Subcutaneous adipose tissue (tissue), 4 donors: ENCODE data around the gene CFAP299. TPM values are rescaled to one million over a fixed set of nuclear protein-coding genes. Genes with fewer than 3 reads are reported as not detected.

Experiments
- total RNA-seq, 4 donors: library from RNA; depleted of rRNA; stranded (reverse); fragments of >200 nt; gene quantifications; one replicate each; pipeline ENCODE4 v1.1.0, GENCODE V29; 2016
- TF ChIP-seq, protein P1 (sequence below): fragments of 450-650 bp; IDR thresholded peaks from one replicate; pipeline ENCODE4 v1.5.1; 2016; ENCODE audit warnings: low read depth, mild to moderate bottlenecking, control low read depth, antibody characterized with exemption, moderate library complexity

The CFAP299 gene
- total RNA-seq, 4 donors from 2014 or later: not detected

DNA sequence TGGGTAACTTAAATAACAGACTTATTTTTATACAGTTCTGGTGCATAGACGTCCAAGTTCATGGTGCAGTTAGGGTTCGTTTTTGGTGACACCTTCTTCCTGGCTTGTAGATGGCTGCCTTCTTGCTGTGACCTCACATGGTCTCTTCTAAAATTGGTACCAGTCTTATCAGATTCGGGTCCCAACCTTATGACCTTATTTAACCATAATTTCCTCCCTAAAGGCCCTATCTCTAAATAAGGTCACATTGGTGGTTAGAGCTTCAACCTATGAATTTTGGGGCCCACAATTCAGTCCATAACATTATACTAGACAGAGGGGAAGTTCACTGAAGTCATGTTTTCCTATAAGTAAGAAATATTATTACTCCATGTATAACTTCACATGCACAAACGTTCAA lies 128.0 kb downstream of the CFAP299 start:
- TF ChIP-seq, protein P1, sequence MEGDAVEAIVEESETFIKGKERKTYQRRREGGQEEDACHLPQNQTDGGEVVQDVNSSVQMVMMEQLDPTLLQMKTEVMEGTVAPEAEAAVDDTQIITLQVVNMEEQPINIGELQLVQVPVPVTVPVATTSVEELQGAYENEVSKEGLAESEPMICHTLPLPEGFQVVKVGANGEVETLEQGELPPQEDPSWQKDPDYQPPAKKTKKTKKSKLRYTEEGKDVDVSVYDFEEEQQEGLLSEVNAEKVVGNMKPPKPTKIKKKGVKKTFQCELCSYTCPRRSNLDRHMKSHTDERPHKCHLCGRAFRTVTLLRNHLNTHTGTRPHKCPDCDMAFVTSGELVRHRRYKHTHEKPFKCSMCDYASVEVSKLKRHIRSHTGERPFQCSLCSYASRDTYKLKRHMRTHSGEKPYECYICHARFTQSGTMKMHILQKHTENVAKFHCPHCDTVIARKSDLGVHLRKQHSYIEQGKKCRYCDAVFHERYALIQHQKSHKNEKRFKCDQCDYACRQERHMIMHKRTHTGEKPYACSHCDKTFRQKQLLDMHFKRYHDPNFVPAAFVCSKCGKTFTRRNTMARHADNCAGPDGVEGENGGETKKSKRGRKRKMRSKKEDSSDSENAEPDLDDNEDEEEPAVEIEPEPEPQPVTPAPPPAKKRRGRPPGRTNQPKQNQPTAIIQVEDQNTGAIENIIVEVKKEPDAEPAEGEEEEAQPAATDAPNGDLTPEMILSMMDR: no peak

GRCh38 chr4:80465238-80465637 lies 129.7 kb downstream of the CFAP299 start:
- TF ChIP-seq, protein P1: no peak

DNA sequence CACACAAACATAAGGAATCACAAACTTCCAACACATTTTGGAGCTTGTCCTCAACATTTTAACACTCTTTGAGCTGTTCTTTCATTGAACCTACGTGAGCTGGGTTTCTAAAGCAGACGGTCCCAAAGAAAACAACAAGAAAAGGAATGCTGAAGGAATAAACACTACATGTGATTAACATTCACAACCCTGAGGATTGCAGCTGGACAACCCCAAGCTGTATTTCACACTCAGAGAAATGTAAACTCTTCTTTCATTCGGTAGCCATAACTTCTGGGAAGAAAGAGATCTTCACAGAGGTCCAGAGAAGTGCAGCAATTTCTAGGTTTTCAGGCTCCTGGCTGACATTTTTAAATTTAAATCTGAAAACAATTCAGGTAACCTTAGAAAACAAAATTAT lies 130.2 kb downstream of the CFAP299 start:
- TF ChIP-seq, protein P1: no peak

DNA sequence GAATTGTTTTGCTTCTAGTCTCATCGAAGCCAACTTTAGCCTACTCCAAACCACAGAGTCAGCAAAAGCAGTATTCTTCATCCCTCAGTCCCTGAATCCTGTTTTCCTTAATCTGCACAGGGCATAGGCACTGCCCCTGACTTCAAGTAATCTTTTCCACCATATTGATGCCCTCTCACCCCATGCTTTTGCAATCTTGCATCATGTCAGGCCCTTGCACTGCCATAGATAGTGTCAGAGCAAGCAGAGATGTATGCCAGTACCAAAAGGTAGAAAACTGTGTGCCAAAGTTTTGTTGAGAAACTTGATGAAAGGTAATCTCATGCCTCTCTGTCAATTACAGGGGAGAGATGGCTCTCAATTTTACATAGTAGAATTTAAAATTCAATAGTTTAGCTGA lies 131.1 kb downstream of the CFAP299 start:
- TF ChIP-seq, protein P1: no peak

DNA sequence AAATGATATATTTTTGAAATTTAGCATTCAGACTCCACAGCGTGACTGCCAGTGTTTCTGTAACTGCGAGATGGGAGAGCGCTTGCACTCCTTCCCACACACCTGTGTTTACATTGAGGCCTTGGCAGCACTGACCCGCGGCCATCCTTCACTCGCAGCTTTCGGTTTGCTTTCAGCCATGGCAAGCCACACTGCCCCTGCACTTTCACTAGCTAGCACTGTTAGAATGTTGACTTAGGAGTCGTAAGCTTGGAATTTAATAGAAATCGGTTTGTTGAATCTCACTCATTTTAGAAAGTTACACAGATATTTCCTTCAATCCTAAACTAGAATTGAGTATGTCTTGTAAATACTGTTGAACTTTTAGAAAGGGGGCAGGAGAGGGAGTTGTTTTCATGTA lies 136.2 kb downstream of the CFAP299 start:
- TF ChIP-seq, protein P1: no peak

DNA sequence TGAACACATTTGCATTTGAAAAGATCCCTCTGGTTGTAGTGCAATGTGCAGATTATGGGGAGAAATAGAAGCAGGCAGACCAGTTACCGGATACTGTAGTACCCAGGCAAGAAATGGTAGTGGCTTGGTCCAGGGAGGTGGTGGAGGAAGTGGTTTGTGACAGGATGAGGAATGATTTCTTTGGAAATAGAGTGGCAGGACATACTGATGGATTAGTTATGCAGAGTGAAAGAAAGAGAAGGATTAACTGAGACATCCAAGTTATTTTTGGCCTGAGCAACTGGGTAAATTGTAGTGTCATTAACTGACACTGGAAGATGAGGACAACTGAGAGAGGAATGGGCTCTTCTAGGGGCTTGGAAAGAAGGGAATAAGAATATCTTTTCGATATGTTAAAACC lies 139.7 kb downstream of the CFAP299 start:
- TF ChIP-seq, protein P1: no peak

GRCh38 chr4:80475798-80476197 lies 140.3 kb downstream of the CFAP299 start:
- TF ChIP-seq, protein P1: no peak

GRCh38 chr4:80484712-80485111 lies 149.2 kb downstream of the CFAP299 start:
- TF ChIP-seq, protein P1: no peak
